Activated CD4-positive, alpha-beta T cell treated with anti-CD3 and anti-CD28 coated beads, Interleukin-2, amount 50 U/mL, for 16 hours (primary cell): Measurements from ENCODE around the gene HPS4.

Experiments
- DNase-seq: peaks from one replicate; pipeline ENCODE4 v3.0.0-alpha.2; 2020

HPS4 gene

DNA sequence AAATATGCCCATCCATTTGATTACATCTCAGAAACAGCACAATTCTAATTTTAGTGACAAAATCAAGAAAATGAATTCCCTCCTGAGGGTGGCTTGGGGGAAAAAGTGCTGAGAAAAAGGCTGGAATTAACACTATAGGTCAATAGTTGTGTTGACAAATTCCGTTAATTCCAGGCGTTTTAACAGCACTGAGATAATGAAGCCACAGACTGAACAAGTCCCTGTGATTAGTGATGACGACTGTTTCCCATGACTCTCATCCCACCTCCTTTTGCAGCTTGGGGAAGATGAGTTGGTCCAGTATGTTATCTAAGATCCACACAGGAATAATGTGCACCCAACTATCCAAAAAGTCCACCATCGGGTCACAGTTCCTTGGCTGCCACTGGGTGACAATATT, 12.9 kb upstream of the HPS4 start:
- DNase-seq: no peak

- no peak for DNase-seq
Measured at GRCh38 chr22:26494506-26494905, 10.9 kb upstream of the HPS4 start.

DNA sequence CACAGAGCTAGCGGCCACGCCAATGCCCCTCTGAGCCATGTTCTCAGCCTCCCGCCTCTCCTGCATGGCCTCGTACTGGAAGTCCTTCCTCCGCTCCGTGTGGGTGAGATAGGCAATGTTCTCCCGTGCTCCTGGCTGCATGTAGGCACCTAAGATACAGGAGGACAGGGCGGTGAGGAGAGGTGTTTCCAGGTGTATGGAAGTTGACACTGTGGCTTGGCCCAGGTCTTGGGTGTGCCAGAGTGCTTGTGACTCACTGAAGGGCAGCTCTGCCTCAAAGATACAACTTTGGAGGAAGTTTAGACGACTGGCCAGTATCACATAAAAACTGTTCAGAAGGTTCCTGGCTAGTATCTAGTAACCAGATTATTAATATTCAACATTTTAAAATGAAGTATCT, 8.6 kb upstream of the HPS4 start:
- no peak for DNase-seq

- no peak for DNase-seq
Measured at GRCh38 chr22:26489447-26490036, 6.0 kb upstream of the HPS4 start.

DNA sequence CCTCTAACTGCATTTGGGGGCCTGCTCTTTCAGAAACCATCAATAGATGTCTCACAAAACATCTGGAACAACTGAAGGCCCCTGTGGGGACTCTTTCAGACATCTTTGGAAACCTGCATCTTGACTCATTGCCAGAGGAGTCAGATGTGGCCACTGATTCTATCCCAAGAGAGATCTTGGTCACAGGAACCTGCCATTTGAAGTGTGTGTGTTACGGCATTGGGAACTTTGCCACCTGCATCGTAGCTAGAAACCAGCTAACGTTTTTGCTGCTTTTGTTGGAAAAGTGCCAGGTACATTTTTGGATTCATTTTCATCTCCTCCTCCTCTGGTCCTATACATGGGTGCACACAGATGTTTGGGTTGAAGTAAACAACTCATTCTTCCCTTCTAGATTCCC, 4.4 kb upstream of the HPS4 start:
- no peak for DNase-seq

DNA sequence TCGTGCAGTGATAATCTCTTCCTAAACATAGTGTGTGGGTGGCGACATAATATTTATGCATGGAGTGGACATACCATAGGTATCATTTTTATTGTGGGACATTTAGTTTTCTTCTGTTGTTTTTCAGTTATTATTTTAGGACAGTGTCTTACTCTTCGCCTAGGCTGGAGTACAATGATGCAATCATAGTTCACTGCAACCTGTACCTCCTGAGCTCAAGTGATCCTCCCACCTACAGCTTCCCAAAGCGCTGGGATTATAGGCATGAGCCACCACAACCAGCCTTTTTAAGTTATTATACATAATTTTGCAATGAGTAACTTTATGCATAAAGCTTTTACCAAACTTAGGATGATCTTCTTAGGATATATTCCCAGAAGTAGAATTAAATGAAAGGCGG, 2.8 kb upstream of the HPS4 start:
- no peak for DNase-seq

DNA sequence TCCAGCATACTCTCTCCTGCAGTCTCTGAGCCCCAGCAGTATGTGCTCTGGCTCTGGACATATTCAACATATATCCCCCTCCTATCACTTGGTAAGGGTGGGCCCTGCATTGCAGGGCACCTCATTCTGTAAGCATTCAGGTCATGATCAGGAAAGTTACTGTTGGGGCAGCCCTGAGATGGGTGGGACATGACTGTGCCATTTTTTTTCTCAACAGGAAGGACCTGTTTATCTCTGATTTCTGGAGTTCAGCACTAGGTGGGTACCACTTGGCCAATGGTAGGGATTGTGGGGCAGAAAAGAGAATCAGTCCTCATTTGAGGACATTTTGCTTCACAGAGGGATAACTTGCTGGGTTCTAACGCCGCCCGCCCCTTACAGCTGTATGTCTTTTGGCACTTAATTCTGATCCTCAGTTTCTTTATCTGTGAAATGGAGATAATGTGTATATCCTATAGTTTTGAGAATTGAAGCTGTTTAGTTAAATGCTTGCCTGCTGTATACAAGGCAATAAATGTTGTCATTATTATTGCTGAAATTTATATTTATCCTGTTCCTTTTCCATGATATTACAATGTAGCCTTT, 2.3 kb upstream of the HPS4 start:
- no peak for DNase-seq

- DNase-seq: no peak
Measured at GRCh38 chr22:26485013-26485412, 1.4 kb upstream of the HPS4 start.

DNA sequence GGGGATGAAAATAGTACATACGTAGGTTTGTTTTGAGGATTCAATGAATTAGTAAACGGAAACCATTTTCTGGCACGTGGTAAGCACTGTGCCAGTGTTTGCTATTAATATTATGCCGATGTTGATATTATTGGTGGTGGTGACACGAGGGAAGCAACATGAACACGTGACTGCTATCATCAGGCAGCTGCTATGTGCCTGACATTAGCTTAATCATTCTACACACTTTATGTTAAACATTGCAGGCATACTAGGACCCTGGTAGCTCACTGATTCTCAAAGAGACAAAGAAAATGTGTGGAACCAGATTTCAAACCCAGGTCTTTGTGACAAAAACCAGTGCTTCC, 750 bp upstream of the HPS4 start:
- DNase-seq: no peak

GRCh38 chr22:26483043-26483438, 542 bp downstream of the HPS4 start:
- no peak for DNase-seq

- no peak for DNase-seq
Measured at GRCh38 chr22:26482161-26482560, 1.4 kb downstream of the HPS4 start.

DNA sequence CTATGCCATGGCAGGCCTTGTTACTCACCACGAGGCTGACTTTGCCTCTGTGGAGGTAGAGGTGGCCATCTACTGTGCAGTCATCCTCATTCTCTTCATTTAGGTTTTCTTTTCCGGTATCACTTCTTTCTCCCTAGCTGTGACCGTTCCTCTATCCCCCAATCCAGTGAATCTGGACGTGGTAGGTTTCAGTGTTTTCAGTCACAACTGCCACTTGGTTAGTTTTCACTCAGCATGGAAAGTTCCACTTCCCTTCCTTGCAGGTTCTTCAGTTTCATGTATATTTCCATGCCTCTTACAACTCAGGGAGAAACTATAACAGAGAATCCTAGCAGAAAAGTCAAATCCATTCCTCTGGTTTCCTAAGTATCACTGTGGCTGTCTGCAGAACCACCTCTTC, 1.9 kb downstream of the HPS4 start:
- DNase-seq: peak; percentile 53

GRCh38 chr22:26481112-26481693, 2.4 kb downstream of the HPS4 start:
- DNase-seq: no peak

DNA sequence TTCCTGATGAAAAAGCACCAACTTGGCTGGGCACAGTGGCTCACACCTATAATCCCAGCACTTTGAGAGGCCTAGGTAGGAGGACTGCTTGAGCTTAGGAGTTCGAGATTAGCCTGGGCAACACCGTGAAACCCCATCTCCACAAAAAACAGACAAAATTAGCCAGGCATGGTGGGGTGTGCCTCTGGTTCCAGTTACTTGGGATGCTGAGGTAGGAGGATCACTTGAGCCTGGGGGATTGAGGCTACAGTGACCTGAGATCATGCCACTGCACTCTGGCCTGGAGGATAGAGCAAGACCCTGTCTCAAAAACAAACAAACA, 3.0 kb downstream of the HPS4 start:
- DNase-seq: no peak

GRCh38 chr22:26479792-26480610, 3.6 kb downstream of the HPS4 start:
- no peak for DNase-seq

GRCh38 chr22:26479043-26479791, 4.4 kb downstream of the HPS4 start:
- DNase-seq: no peak

- no peak for DNase-seq
Measured at GRCh38 chr22:26477341-26477731, 6.2 kb downstream of the HPS4 start.

DNA sequence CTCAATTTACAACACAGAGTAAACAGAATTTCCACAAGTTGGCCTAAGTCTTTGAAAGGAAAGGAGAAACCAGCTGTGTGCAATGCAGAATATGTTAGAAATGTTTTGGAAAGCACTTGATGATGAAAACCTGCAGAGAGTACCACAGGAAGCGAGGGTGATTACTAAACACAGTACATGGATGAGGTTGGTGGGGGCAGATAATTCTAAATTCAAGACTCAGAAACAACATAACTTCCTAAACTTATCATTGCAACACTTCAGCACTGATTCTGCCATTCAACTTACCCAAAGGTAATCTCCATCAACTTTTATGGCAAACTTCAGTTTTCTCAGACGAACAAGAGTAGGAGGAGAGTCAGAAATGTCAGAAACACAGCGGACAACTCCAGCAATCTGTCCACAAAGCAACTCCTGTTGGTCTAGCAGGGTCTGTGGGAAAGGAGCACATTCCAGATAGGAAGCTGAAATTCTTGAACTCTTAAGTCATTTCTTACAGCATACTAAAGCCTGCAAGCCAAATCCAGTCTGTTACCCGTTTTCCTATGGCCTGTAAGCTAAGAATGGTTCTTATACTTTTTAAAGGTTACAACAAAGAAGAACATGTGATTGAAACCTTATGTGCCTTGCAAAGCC, 6.8 kb downstream of the HPS4 start:
- peak; percentile 66 for DNase-seq

- no peak for DNase-seq
Measured at GRCh38 chr22:26474682-26475081, 8.9 kb downstream of the HPS4 start.

GRCh38 chr22:26471522-26471921, 12.1 kb downstream of the HPS4 start:
- no peak for DNase-seq

DNA sequence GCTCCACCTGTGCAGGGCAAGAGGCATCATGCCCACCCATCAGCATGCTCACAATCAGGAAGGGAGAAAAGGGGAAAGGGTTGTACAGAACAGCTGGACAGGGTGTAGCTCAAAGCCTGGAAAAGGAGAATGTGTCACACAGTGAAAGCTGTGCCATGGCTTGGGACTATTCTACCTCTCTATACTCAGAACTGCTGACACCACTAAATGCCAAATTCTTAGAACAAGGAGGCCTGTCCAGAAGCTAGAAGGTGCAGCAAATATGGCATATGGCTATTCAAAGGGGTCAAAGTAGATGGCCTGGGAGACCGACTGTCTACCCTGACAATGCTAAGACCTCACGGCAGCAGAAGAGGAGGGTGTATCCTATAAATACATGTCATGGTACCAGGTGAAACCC, 12.8 kb downstream of the HPS4 start:
- DNase-seq: no peak

DNA sequence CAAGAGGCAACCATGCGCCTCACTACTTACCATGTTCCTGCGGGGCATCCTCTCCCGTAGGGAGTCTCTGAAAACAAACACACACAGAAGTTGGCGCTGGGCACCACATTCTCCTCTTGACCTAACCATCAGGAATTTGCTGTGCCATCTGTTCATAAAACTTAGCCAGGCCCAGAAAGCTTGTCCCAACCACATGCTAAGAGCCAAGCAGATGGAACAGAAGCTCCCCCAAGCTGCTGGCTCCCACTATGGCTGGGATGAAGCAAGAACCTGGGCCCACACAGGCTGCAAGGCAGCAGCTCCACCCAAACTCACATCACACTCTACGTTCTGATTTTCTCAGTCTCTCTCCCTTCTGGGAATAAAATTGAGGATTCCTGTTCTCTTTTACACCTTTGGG, 17.4 kb downstream of the HPS4 start:
- no peak for DNase-seq

GRCh38 chr22:26464312-26464711, 19.3 kb downstream of the HPS4 start:
- no peak for DNase-seq
